IMR-90 (cell line): ENCODE results near the gene GPC4. TPM values are rescaled to one million over a fixed set of nuclear protein-coding genes. Genes with fewer than 3 reads are reported as not detected.

Experiments used
- ATAC-seq: fragments of 200-7000 bp; cut with Tn5 transposase; 2 replicates; pipeline ENCODE4 v1.9.1; 2020; ENCODE audit warnings: low read depth, mild to moderate bottlenecking, moderate library complexity
- BruUV-seq: library from RNA; stranded (reverse); fragments of 400-500 nt; replicated peaks from 2 replicates; lab custom pipeline; 2021; lab: Mats Ljungman, UMichigan
- CTCF ChIA-PET: fragments of 300-600 bp; formaldehyde crosslinking; extraction: SDS; loops from one replicate; lab custom pipeline; 2021; ENCODE audit warnings: antibody characterized with exemption; lab: Yijun Ruan, JAX
- POLR2A ChIA-PET: fragments of 300-600 bp; sonication (Branson Sonifier 250); formaldehyde crosslinking; loops from one replicate; lab custom pipeline; 2022; ENCODE audit warnings: antibody characterized with exemption; ENCODE audit not compliant: unreplicated experiment; lab: Charles Lee
- DNase-seq: peaks from one replicate; pipeline ENCODE4 v3.0.0; 2013
- H2AFZ ChIP-seq: replicated peaks from 2 replicates; pipeline ENCODE3; 2013; ENCODE audit warnings: low read length, mild to moderate bottlenecking; ENCODE audit not compliant: poor library complexity
- H2AK5ac ChIP-seq: 2 replicates; pipeline ENCODE4 v1.6.1; 2013; ENCODE audit warnings: low read depth, low read length, inconsistent platforms
- H2AK9ac ChIP-seq: replicated peaks from 2 replicates; pipeline ENCODE3; 2013; ENCODE audit warnings: mild to moderate bottlenecking, low read depth, low read length, moderate library complexity; ENCODE audit not compliant: poor library complexity
- H2BK120ac ChIP-seq: 2 replicates; pipeline ENCODE4 v1.6.1; 2013; ENCODE audit warnings: low read depth, low read length, inconsistent platforms
- H2BK15ac ChIP-seq: 3 replicates; pipeline ENCODE4 v1.6.1; 2013; ENCODE audit warnings: low read depth, low read length, inconsistent platforms
- H2BK20ac ChIP-seq: 2 replicates; pipeline ENCODE4 v1.6.1; 2013; ENCODE audit warnings: low read depth, mild to moderate bottlenecking, inconsistent platforms, low read length, moderate library complexity
- H2BK5ac ChIP-seq: 2 replicates; pipeline ENCODE4 v1.6.1; 2013; ENCODE audit warnings: mild to moderate bottlenecking, low read depth, low read length, inconsistent platforms; ENCODE audit not compliant: poor library complexity, severe bottlenecking
- H3K14ac ChIP-seq: replicated peaks from 2 replicates; pipeline ENCODE4 v1.6.1; 2013; ENCODE audit warnings: low read depth, low read length, inconsistent platforms
- H3K18ac ChIP-seq: 2 replicates; pipeline ENCODE4 v1.6.1; 2013; ENCODE audit warnings: low read depth, low read length, control low read depth
- H3K23ac ChIP-seq: 2 replicates; pipeline ENCODE4 v1.6.1; 2013; ENCODE audit warnings: low read depth, low read length, inconsistent platforms
- H3K27ac ChIP-seq: 2 replicates; pipeline ENCODE4 v1.5.1; 2013; ENCODE audit warnings: mild to moderate bottlenecking, control low read depth, low read length; ENCODE audit not compliant: insufficient read depth
- H3K27me3 ChIP-seq: 2 replicates; pipeline ENCODE4 v1.6.1; 2013; ENCODE audit warnings: low read length; ENCODE audit not compliant: control insufficient read depth, insufficient read depth
- H3K36me3 ChIP-seq: 2 replicates; pipeline ENCODE4 v1.6.1; 2013; ENCODE audit warnings: low read length, mixed read lengths; ENCODE audit not compliant: control insufficient read depth, insufficient read depth
- H3K4ac ChIP-seq: 2 replicates; pipeline ENCODE4 v1.6.1; 2013; ENCODE audit warnings: low read depth, low read length, inconsistent platforms
- H3K4me1 ChIP-seq: 2 replicates; pipeline ENCODE4 v1.6.1; 2013; ENCODE audit warnings: low read length, mixed read lengths; ENCODE audit not compliant: control insufficient read depth, insufficient read depth
- H3K4me2 ChIP-seq: 2 replicates; pipeline ENCODE4 v1.6.1; 2013; ENCODE audit warnings: low read depth, mild to moderate bottlenecking, control low read depth, low read length, moderate library complexity
- H3K4me3 ChIP-seq: 2 replicates; pipeline ENCODE4 v1.5.1; 2013; ENCODE audit warnings: low read depth, mild to moderate bottlenecking, control low read depth, low read length, moderate library complexity; ENCODE audit not compliant: insufficient read depth
- H3K56ac ChIP-seq: 2 replicates; pipeline ENCODE4 v1.6.1; 2013; ENCODE audit warnings: low read length, inconsistent platforms; ENCODE audit not compliant: insufficient read depth; ENCODE audit errors: extremely low read depth
- H3K79me1 ChIP-seq, 2 experiments: 2 replicates each; pipeline ENCODE4 v1.6.1; 2013; ENCODE audit warnings: low read length in 2 of 2, inconsistent platforms in 1 of 2, low read depth in 1 of 2
- H3K9ac ChIP-seq: 2 replicates; pipeline ENCODE4 v1.6.1; 2013; ENCODE audit warnings: low read depth, low read length, control low read depth
- H3K9me1 ChIP-seq: 2 replicates; pipeline ENCODE4 v1.6.1; 2013; ENCODE audit warnings: low read length, inconsistent platforms; ENCODE audit not compliant: insufficient read depth
- H3K9me3 ChIP-seq: 2 replicates; pipeline ENCODE4 v1.6.1; 2013; ENCODE audit warnings: low read length; ENCODE audit not compliant: control insufficient read depth, insufficient read depth
- H4K20me1 ChIP-seq: 2 replicates; pipeline ENCODE4 v1.6.1; 2013; ENCODE audit warnings: low read length, inconsistent platforms; ENCODE audit not compliant: insufficient read depth
- H4K5ac ChIP-seq: 2 replicates; pipeline ENCODE4 v1.6.1; 2013; ENCODE audit warnings: mild to moderate bottlenecking, low read depth, low read length, control low read depth
- H4K8ac ChIP-seq, 2 experiments: 2 replicates each; pipeline ENCODE4 v1.6.1; 2013; ENCODE audit warnings: low read depth in 2 of 2, low read length in 2 of 2, control low read depth in 1 of 2, inconsistent platforms in 1 of 2
- H4K91ac ChIP-seq: 2 replicates; pipeline ENCODE4 v1.6.1; 2013; ENCODE audit warnings: low read depth, low read length, inconsistent platforms; ENCODE audit not compliant: insufficient read depth
- CHD1 ChIP-seq: IDR thresholded peaks from 2 replicates; pipeline ENCODE4 v1.6.1; 2012; ENCODE audit warnings: low read depth, low read length, improper control_type of control experiment
- dilution Hi-C: fragments of 300-500 bp; cut with HindIII; formaldehyde crosslinking; loops from one replicate; pipeline ENCODE4 v1.14.3; 2018; ENCODE audit warnings: low sequenced_read_pairs; ENCODE audit not compliant: unreplicated experiment
- in situ Hi-C: fragments of 300-500 bp; cut with MboI; formaldehyde crosslinking; loops from 3 replicates; pipeline ENCODE4 v1.14.3; 2019; ENCODE audit warnings: low sequenced_read_pairs, inconsistent platforms, mixed read lengths
- intact Hi-C: fragments of 100-400 bp; cut with micrococcal nuclease; formaldehyde crosslinking; loops from 2 replicates; pipeline ENCODE4 v1.10.0; 2022
- polyA plus RNA-seq, 3 experiments: library from polyadenylated mRNA; depleted of rRNA; stranded (reverse); fragments of >200 nt; gene quantifications; 2 replicates each; pipeline ENCODE4 v1.2.3, GENCODE V29; 2012; ENCODE audit warnings: low replicate concordance in 1 of 3
- total RNA-seq: library from RNA; depleted of rRNA; stranded (reverse); fragments of >200 nt; gene quantifications from 2 replicates; pipeline ENCODE4 v1.2.3, GENCODE V29; 2012
- TF ChIP-seq, protein P1 (sequence below): fragments of 150-350 bp; IDR thresholded peaks from 2 replicates; pipeline ENCODE4 v1.6.1; 2017; ENCODE audit warnings: mild to moderate bottlenecking, antibody characterized with exemption, low read length, low read depth

The GPC4 gene
- total and polyA plus RNA-seq, 2 of the 4 experiments (the other 2 are of a cell fraction): 0.54 to 1.6 TPM

- no peak overlapping the region for H2AK9ac ChIP-seq
- no peaks in the 10 kb centered on the region for H3K36me3 ChIP-seq
- no peak overlapping the region for H3K4ac ChIP-seq
- H2AK5ac ChIP-seq: no peak overlapping the region
- intact Hi-C loops: no loop called here
- H2AFZ ChIP-seq: no peak overlapping the region
- H3K27ac ChIP-seq: no peak overlapping the region
- H3K9ac ChIP-seq: no peak overlapping the region
- no peak overlapping the region for H3K23ac ChIP-seq
- H3K4me1 ChIP-seq: no peaks in the 10 kb centered on the region
- H3K79me1 ChIP-seq: no peaks in the 10 kb centered on the region
- ChIA-PET POLR2A (no interaction called here), CTCF (no interaction called here)
- peaks cover 2% of the 10 kb centered on the region; the same call in 1 of the 2 replicates for H3K27me3 ChIP-seq
- no peak overlapping the region for H3K14ac ChIP-seq
- H2BK120ac ChIP-seq: no peak overlapping the region
- ATAC-seq: no peak
- no peak overlapping the region for H2BK20ac ChIP-seq
- no peak overlapping the region for H2BK15ac ChIP-seq
- H4K5ac ChIP-seq: no peak overlapping the region
- H2BK5ac ChIP-seq: no peak overlapping the region
- no peaks in the 10 kb centered on the region for H3K9me3 ChIP-seq
- H3K4me2 ChIP-seq: no peak overlapping the region
- no peak overlapping the region for H3K56ac ChIP-seq
- in situ Hi-C loops: no loop called here
- H3K18ac ChIP-seq: no peak overlapping the region
- H4K8ac ChIP-seq: no peak overlapping the region
- no peak overlapping the region for H3K4me3 ChIP-seq
- H4K20me1 ChIP-seq: no peaks in the 10 kb centered on the region
- dilution Hi-C loops: no loop called here
- no TSS peak for BruUV-seq
- H4K91ac ChIP-seq: no peak overlapping the region
- no peak for DNase-seq
- H3K9me1 ChIP-seq: no peaks in the 10 kb centered on the region
- TF ChIP-seq CHD1: no peak
- TF ChIP-seq, protein P1, sequence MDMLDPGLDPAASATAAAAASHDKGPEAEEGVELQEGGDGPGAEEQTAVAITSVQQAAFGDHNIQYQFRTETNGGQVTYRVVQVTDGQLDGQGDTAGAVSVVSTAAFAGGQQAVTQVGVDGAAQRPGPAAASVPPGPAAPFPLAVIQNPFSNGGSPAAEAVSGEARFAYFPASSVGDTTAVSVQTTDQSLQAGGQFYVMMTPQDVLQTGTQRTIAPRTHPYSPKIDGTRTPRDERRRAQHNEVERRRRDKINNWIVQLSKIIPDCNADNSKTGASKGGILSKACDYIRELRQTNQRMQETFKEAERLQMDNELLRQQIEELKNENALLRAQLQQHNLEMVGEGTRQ: no peak
Observed at GRCh38 chrX:133366735-133367134, 48.6 kb downstream of the GPC4 start.
